ENCODE measurements around the gene ZNF350.
"Not testable (repeated sequence)": the region's sequence is repeated elsewhere in the genome, so short reads cannot be mapped to it uniquely, and the experiment has no call there.

ZNF350 gene

DNA sequence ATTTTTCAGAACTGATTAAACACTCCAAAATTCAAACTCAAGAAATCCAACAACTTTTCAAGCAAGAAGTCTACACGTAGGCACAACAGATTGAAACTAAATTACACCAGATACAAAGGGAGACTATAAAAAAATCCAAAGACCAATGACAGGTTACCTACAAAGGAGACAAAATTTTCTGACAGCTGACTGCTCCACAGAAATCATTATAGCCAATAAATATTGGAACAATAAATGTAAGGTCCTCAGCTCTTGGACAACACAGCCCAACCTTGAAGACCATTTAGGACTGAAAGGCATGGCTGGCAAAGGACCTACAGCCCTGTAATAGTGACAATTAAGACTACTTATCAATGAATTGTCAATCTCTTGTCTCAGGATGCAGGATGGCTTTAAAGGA, 15.9 kb downstream of the ZNF350 start:
- DNase-seq, result no peak

DNA sequence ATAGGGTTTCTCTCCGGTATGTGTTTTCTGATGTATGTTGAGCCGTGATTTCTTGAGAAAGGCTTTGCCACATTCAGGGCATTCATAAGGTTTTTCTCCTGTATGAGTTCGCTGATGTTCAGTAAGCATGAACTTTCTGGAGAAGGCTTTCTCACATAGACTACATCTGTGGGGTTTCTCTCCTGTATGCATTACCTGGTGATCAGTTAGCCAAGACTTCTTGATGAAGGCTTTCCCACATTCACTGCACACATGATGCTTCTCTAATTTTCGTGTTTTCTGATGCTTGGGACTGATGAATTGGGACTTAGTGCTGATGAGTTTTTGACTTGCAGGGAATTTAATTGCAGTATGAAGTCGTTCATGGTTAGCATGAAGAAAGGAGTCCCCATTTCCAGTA, 21.1 kb downstream of the ZNF350 start:
- no peak for DNase-seq

DNA sequence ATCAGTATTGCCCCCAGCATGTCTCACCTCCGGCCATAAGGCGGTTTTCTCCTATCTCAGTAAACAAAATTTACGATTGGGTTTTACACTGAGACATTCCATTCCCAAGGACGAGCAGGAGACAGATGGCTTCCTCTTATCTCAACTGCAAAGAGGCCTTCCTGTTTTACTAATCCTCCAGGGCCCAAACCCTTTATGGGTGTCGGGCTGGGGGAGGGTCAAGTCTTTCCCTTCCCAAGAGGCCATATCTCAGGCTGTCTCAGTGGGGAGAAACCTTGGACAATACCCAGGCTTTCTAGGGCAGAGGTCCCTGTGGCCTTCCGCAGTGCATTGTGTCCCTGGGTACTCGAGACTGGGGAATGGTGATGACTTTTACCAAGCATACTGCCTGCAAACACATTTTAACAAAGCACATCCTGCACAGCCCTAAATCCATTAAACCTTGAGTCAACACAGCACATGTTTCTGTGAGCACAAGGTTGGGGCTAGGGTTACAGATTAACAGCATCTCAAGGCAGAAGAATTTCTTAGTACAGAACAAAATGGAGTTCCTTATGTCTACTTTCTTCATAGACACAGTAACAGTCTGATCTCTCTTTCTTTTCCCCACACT, 25.9 kb downstream of the ZNF350 start:
- not testable (repeated sequence) for DNase-seq

DNA sequence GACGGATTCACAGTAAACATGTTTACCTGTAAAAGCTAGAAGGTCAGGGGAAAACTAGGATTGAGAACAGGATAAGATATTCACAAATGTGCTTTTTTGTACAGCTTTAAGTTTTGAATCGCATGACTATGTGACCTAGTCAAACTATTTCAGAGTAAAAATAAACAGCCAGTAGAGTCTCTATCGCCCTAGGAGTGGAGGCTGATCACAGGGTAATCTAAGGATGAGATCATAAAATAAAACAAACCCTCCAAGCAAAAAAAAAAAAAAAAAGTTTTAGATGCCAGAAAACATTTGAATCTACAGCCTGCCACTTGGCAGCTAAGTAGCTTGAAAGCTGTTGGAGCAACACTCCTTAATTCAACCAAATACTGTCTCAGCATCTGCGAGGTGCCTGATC, 26.8 kb downstream of the ZNF350 start:
- DNase-seq, result no peak

DNA sequence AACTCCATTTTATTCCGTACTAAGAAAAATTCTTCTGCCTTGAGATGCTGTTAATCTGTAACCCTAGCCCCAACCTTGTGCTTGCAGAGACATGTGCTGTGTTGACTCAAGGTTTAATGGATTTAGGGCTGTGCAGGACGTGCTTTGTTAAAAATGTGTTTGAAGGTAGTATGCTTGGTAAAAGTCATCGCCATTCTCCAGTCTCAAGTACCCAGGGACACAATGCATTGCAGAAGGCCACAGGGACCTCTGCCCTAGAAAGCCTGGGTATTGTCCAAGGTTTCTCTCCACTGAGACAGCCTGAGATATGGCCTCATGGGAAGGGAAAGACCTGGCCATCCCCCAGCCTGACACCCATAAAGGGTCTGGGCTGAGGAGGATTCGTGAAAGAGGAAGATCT, 28.8 kb downstream of the ZNF350 start:
- not testable (repeated sequence) for DNase-seq

DNA sequence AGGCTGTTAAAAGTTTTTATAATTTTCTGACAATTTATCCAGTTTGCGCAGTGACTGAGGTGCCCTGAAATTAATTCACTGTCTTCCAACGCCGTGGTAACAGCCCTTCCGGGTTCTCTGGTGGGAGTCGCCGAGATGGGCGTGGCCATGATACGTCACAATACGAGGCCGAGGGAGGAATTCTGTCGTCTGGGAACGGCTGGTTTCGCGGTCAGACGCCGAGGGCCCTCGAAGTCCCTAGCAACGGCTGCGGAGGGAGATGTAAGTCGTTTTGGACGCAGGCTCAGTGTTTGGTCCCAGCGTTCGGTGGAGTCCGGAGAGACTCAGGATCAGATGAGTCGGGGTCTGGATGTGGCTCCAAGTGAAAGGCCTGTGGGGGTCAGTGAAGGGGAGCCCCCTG, 37.7 kb downstream of the ZNF350 start:
- no peak for DNase-seq

DNA sequence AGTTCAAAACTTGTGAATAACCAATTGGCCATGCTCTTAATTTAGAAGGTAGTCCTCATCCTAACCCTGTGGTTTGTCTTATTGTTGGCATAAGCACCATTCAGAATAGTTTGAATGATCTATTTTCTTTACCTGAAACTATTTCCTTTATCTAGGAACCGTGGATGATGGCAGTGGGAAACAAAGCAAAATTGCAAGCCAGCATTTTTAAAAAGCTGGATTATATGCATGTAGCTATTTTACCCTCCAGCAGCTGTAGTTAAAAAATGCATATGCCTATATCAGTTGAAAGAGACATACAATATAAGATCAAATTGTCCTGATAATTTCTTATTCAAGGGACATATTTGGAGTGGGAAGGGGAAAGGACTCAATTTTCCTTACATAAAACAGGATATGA, 40.0 kb downstream of the ZNF350 start:
- no peak for DNase-seq

DNA sequence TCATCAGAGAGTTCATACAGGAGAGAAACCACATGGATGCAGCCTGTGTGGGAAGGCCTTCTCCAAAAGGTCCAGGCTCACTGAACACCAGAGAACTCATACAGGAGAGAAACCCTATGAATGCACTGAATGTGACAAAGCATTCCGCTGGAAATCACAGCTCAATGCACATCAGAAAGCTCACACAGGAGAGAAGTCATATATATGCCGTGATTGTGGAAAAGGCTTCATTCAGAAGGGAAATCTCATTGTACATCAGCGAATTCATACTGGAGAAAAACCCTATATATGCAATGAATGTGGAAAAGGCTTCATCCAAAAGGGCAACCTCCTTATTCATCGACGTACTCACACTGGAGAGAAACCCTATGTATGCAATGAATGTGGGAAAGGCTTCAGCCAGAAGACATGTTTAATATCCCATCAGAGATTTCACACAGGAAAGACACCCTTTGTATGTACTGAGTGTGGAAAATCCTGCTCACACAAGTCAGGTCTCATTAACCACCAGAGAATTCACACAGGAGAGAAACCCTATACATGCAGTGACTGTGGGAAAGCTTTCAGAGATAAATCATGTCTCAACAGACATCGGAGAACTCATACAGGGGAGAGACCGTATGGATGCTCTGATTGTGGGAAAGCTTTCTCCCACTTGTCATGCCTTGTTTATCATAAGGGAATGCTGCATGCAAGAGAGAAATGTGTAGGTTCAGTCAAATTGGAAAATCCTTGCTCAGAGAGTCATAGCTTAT, 41.7 kb downstream of the ZNF350 start:
- DNase-seq, result no peak

DNA sequence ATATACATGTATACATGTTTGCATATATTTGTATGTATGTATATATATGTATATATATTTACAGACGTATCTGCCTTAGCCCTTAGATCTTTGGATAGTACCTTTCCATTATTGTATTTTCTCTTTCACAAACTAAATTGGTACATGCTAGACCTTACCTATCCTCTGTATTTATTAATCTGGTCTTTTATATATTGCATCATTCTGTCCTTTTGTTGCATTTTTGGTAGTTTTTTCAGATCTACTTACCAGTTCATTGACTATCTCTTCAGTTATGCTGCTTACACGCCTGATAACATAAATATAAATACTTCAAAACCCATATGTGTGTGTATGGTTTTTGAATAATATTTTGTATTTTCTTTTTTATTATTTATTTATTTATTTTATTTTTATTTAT, 47.7 kb downstream of the ZNF350 start:
- no peak for DNase-seq

DNA sequence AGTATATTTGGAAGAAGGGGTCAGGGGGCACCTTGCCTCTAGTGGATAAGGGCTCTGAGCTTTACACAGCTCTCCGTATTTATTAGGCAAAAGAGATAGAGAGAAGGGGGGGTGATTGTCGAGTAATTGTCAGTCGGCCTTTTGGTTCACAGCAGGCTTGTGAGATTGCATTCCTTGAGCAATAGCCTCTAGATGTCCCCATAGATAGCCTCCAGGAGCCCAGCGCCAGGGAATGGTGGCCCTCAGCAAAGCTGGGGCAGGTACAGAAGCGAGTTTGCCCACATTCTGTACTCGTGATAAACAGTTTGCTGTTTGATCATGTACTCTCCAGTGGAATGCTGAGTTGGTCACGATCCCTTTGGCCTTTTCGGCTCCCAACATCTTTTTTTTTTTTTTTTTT, 54.7 kb downstream of the ZNF350 start:
- no peak for DNase-seq

DNA sequence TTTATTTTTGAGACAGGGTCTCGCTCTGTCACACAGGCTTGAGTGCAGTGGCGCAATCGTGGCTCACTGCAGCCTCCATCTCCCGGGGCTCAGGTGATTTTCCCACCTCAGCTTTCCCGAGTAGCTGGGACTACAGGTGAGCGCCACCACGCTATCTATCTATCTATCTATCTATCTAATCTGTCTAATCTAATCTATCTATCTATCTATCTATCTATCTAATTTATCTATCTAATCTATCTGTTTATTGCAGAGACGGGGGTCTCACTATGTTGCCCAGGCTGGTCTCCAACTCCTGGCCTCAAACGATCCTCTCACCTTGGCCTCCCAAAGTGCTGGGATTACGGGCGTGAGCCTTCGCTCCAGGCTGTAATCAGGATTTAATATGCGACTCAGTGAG, 58.8 kb downstream of the ZNF350 start:
- no peak for DNase-seq

DNA sequence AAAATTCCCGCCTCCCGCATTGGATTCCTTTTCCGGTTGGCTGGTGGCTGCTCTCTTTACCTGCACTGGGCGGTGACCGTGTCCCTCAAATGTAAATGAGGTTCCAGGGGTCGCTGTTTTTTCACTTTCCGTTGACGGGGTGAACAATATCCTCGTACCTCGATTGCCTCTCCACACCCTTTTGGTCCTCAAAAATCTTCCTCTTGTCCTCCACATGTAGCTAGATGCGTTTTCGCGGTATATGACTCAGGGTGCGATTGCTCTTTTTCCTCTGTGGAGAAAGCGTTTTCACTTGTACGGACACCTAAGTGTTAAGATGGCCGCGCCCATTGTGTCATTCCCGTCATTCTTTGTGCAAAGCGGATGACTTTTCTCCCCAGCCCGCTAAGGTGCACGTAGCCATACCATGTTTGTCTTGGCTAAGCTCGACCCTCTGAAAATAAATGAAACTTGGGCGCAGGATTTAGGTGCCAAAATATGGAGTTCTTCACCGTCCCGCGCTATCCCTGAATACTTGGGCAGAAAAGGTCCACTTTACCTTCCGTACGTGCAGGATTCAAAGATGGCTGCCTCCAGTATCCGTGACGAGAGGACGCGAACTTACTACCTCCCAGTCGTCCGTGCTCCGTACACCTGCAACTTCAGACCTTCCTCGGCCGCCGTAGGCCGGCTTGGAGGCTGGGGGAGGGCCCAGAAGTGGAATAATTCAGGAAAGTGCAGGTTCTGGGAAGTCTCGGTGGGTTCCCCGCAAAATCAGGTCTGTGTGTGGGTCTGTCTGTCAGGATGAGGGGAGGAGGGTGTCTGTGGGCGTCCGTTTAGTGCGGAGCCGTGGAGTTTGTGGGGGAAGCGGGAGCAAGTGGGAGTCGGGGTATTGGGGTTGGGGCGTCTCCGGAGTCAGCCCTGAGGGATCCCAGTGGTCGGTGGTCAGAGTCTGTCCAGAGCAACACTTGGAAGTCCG, 59.6 kb downstream of the ZNF350 start, which contains the start of gene ZNF613:
Gene ZNF613, plus strand, starts transcription at position 689 of the 958 bp plus-strand sequence. CDS start 8,749 bp downstream, outside the sequence.
- DNase-seq, result peak; percentile 85 to 99

DNA sequence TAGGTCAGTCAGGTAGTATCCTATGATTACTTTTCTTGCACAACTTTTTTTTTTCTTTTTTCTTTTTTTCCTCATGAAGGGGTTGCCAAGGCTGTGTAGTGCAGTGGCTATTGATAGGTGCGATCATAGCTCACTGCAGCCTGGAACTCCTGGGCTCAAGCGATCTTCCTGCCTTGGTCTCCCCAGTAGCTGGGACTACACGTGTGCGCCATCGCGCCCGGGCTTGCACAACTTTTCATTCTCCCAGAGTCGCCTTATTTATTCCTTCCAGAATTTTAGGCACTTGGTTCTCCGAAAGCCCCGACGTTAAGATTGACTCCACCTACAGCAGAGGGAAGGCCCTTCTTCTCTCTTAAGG, 60.2 kb downstream of the ZNF350 start:
- no peak for DNase-seq

DNA sequence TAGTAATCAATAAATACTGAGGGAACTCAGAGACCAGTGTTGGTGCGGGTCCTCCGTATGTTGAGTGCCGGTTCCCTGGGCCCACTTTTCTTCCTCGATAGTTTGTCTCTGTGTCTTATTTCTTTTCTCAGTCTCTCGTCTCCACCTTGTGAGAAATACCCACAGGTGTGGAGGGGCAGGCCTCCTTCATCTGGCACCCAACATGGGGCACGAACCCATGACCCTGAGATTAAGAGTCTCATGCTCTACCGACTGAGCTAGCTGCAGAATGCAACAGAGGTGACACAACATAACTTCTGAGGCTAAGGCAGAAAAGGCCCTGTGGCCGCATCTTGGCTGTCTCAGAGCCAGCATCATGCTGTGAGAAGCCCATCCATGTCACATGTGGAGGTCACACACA, 64.7 kb downstream of the ZNF350 start:
- DNase-seq, result peak in 1 of 2 experiments; percentile 10

DNA sequence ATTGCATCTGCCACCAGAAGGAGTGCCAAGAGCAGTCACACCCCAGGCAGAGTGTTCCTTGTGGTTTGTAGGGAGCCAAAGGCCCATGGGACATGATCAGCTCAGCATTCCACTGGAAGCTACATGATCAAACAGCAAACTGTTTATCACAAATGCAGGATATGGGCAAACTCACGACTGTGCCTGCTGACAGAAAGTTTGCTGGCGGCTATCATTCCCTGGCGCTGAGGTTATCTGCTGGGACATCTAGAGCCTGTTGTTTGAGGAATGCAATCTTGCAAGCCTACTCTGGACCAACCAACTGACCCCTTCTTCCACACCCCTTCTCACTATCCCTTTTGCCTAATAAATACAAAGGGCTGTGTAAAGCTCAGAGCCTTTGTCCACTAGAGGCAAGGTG, 67.0 kb downstream of the ZNF350 start:
- DNase-seq, result no peak

DNA sequence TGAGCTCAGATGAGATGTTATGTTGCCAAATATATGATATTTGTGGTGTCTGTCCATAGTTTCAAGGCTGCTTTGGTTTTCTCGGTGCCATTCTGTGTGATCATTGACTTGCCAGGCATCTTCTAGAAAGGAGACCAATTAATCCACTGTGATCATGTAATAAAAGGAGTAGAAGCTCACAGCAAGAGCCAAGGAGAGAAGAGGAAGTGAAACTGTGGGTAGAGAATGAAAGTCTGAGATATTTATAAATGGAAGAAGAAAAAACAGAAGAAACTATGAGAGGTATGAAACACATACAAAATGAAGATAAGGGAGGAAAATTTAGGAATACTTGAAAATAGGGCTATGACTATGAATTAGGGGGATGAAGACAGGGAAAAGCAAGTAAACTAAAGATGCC, 70.5 kb downstream of the ZNF350 start:
- no peak for DNase-seq

DNA sequence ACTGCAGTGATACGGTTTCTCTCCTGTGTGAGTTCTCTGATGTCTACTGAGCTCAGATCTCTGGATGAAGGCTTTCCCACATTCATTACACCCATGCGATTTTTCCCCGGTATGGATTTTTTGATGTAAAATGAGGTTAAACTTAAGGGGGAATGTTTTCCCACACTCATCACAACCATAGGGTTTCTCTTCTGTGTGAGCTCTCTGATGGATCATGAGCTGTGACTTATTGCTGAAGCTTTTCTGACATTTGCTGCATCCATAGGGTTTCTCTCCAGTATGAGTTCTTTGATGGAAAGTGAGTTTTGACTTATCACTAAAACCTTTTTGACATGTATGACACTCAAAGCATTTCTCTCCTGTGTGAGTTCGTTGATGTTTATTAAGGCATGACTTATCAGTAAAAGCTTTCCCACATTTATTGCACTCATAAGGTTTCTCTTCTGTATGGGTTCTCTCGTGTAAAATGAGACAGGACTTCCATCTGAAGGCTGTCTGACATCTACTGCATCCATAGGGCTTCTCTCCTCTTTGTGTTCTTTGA, 71.2 kb downstream of the ZNF350 start:
- no peak for DNase-seq
